ENCODE measurements around the gene IGF1R.

Gene IGF1R

DNA sequence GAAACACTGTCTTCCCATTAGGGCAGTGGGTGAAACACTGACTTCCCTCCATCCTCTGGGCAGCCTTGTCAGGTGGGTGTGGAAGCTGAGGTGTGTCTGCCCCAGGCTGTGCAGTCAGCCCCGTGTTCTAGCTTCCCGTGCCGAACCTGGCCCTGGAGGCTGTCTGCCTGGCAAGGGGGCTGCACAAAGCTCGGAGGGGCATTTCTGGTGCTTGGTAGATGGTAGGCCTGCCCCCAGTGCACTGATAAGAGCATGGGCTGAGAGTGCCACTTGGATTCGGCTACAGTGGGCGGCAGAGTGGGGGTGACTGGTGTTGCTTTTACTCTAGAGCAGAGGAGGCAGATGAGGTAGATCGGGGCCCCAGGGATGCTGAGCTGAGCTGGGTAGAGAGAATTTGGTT lies 21.3 kb downstream of the IGF1R start:
- TF ChIP-seq, protein P1, sequence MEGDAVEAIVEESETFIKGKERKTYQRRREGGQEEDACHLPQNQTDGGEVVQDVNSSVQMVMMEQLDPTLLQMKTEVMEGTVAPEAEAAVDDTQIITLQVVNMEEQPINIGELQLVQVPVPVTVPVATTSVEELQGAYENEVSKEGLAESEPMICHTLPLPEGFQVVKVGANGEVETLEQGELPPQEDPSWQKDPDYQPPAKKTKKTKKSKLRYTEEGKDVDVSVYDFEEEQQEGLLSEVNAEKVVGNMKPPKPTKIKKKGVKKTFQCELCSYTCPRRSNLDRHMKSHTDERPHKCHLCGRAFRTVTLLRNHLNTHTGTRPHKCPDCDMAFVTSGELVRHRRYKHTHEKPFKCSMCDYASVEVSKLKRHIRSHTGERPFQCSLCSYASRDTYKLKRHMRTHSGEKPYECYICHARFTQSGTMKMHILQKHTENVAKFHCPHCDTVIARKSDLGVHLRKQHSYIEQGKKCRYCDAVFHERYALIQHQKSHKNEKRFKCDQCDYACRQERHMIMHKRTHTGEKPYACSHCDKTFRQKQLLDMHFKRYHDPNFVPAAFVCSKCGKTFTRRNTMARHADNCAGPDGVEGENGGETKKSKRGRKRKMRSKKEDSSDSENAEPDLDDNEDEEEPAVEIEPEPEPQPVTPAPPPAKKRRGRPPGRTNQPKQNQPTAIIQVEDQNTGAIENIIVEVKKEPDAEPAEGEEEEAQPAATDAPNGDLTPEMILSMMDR (IDR thresholded peaks at IDR 0.05; ENCODE audit: poor library complexity, severe bottlenecking) = no peak
- Histone ChIP-seq H3K9me3 (ENCODE audit: severe bottlenecking) (no peaks in the 10 kb centered on the region), H3K27ac (ENCODE audit: poor library complexity, severe bottlenecking) (peak overlapping the region; percentile 69), H3K27me3 (ENCODE audit: insufficient read depth, poor library complexity, severe bottlenecking) (no peaks in the 10 kb centered on the region), H3K36me3 (ENCODE audit: low read depth) (peaks cover 10% of the 10 kb centered on the region; the same call in 1 of the 2 replicates), H3K4me1 (ENCODE audit: insufficient read depth, poor library complexity, severe bottlenecking) (peaks cover 63% of the 10 kb centered on the region), H3K4me3 (ENCODE audit: severe bottlenecking) (no peak overlapping the region)
- ATAC-seq (ENCODE audit: low read depth) (peak; percentile 16; the same call in 2 of the 3 replicates), DNase-seq (ENCODE audit: low spot score) (no peak)

DNA sequence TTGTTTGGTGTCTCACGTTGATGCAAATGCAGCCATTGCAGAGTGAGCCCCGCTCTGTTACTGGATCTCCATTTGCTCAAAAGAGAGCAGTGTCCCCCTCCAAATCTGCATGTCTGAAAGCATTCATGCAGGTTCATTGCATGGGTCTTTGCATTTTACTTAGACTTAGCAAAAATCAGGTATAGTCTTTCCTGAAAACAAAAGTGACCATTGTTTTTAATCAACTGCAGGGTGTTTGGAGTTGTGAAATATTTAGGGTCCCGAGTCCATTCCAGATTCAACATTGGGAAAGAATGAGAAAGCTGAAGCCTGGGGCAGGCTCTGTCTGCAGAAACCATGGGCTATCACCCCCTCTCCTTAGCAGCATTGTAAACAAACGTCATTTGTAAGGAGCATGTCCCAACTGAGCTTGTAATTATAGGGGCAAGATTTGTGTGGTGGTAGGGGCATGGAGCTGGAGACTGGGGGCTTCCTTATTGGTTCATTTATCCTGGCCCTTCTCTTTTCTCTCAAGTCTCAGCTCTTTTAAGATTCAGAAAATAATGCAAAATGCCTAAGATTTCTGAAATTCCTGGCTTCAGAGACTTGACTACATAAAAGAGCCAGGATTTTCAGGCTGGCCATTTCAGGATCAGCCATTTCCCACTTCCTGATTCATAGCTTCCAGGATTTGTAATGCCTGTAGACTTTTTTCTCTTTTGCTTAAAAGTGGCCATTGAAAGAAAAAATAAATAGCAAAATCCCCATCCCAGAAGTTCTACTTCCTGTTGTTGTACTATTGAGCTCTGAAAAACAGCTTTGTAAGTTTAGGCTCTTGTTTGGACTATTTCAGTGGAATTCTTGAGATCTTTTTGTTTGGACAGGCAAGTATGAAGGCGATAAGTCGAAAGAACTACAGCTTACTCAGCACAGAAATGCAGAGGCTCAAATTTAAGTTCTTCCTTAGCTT lies 23.0 kb downstream of the IGF1R start:
- Histone ChIP-seq H3K4me1 (ENCODE audit: insufficient read depth, poor library complexity, severe bottlenecking) (peaks cover 55% of the 10 kb centered on the region), H3K27ac (ENCODE audit: poor library complexity, severe bottlenecking) (peak overlapping the region; percentile 69), H3K9me3 (ENCODE audit: severe bottlenecking) (no peaks in the 10 kb centered on the region), H3K36me3 (ENCODE audit: low read depth) (peaks cover 10% of the 10 kb centered on the region; the same call in 1 of the 2 replicates), H3K27me3 (ENCODE audit: insufficient read depth, poor library complexity, severe bottlenecking) (no peaks in the 10 kb centered on the region), H3K4me3 (ENCODE audit: severe bottlenecking) (no peak overlapping the region)
- TF ChIP-seq, protein P1 (IDR thresholded peaks at IDR 0.05; ENCODE audit: poor library complexity, severe bottlenecking) = no peak
- DNase-seq (ENCODE audit: low spot score) (no peak), ATAC-seq (ENCODE audit: low read depth) (no peak)

DNA sequence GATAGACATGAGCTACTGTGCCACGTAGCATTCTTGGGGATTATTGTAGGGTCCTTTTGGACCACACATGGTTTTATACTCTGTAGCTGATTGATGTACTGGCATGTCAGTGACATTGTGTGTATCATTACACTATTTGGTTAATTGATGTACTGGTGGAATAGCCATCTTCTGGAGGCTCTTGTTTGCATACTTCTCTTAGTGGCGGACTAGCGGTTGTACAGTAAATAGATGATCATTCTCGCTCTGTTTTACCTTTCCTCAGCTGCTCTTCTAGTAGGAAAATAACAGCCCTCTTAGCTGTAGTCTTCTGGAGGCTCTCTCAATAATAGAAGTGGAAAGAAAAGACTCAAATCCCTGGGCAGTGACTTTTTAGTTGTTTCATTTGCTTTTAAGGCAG lies 24.8 kb downstream of the IGF1R start:
- TF ChIP-seq, protein P1 (IDR thresholded peaks at IDR 0.05; ENCODE audit: poor library complexity, severe bottlenecking) = no peak
- Histone ChIP-seq H3K27me3 (ENCODE audit: insufficient read depth, poor library complexity, severe bottlenecking) (no peaks in the 10 kb centered on the region), H3K4me3 (ENCODE audit: severe bottlenecking) (no peak overlapping the region), H3K4me1 (ENCODE audit: insufficient read depth, poor library complexity, severe bottlenecking) (peaks cover 37% of the 10 kb centered on the region), H3K9me3 (ENCODE audit: severe bottlenecking) (no peaks in the 10 kb centered on the region), H3K36me3 (ENCODE audit: low read depth) (peaks cover 15% of the 10 kb centered on the region), H3K27ac (ENCODE audit: poor library complexity, severe bottlenecking) (no peak overlapping the region)
- no peak for DNase-seq (ENCODE audit: low spot score)
- no peak for ATAC-seq (ENCODE audit: low read depth)

DNA sequence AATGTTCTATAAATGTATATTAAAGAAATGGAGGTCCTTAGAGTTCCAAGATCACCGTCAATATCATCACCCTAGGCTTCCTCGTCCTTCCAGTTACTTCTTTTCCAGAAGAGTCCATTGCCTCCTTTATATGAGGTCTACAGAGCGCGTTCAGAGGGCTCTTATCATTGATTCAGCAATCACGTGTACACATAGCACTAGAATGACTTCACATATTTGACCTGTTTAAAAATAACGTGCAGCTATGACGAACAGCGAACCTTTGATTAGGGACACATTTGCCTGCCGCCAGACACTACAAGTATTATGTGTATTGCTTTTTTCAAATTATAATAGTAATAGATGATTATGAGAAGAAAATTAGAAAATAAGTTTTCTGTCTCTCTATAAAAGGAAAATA lies 26.0 kb downstream of the IGF1R start:
- no peak overlapping the region for H3K27ac ChIP-seq (ENCODE audit: poor library complexity, severe bottlenecking)
- H3K9me3 ChIP-seq (ENCODE audit: severe bottlenecking) = no peaks in the 10 kb centered on the region
- H3K36me3 ChIP-seq (ENCODE audit: low read depth) = peaks cover 13% of the 10 kb centered on the region
- peaks cover 25% of the 10 kb centered on the region for H3K4me1 ChIP-seq (ENCODE audit: insufficient read depth, poor library complexity, severe bottlenecking)
- no peak for ATAC-seq (ENCODE audit: low read depth)
- no peak for DNase-seq (ENCODE audit: low spot score)
- H3K4me3 ChIP-seq (ENCODE audit: severe bottlenecking) = no peak overlapping the region
- no peaks in the 10 kb centered on the region for H3K27me3 ChIP-seq (ENCODE audit: insufficient read depth, poor library complexity, severe bottlenecking)
- TF ChIP-seq, protein P1 (IDR thresholded peaks at IDR 0.05; ENCODE audit: poor library complexity, severe bottlenecking) = no peak
